GM12873 (cell line): Measurements from ENCODE around the gene MARK3.

Source experiments
- TF ChIP-seq, protein P1 (sequence below): IDR thresholded peaks from 2 replicates; pipeline ENCODE4 v1.5.1; 2012; ENCODE audit warnings: low read depth, mild to moderate bottlenecking, moderate library complexity, low read length, control low read depth; ENCODE audit not compliant: insufficient read depth; ENCODE audit errors: missing control alignments

MARK3 gene

DNA sequence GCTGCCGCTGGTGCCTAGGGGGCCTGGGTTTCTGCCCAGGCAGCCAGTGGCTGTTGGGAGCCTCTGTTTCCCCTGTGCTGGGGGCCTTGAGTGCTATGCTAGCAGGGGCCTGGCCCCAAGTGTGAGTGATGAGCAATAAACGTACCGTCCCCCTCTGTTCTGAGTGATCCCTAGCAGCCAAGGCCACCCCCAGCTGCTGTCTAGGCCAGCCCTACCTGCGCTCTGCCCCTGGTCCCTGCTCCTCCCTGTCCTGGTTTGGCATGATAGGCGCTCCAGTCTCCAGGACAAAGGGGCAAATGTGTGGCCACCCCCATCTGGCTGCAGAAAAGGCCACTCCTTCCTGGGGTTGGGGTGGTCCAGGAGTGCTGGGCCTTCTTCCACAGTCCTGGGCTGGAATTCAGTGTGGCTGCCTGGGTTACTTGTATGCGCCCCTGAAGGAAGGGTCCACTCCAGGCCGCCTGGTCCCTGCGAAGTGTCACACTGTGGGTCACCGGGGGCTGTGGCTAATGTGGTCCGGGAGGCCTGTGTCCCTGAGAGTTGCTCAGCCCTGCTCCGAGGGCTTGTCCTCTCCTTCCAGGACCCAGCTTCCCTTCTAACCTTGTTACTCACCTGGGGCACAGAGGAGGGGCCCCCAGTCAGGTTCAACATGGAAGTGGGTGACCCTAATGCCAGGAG lies 150.8 kb downstream of the MARK3 start:
- TF ChIP-seq, protein P1, sequence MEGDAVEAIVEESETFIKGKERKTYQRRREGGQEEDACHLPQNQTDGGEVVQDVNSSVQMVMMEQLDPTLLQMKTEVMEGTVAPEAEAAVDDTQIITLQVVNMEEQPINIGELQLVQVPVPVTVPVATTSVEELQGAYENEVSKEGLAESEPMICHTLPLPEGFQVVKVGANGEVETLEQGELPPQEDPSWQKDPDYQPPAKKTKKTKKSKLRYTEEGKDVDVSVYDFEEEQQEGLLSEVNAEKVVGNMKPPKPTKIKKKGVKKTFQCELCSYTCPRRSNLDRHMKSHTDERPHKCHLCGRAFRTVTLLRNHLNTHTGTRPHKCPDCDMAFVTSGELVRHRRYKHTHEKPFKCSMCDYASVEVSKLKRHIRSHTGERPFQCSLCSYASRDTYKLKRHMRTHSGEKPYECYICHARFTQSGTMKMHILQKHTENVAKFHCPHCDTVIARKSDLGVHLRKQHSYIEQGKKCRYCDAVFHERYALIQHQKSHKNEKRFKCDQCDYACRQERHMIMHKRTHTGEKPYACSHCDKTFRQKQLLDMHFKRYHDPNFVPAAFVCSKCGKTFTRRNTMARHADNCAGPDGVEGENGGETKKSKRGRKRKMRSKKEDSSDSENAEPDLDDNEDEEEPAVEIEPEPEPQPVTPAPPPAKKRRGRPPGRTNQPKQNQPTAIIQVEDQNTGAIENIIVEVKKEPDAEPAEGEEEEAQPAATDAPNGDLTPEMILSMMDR, result no peak

DNA sequence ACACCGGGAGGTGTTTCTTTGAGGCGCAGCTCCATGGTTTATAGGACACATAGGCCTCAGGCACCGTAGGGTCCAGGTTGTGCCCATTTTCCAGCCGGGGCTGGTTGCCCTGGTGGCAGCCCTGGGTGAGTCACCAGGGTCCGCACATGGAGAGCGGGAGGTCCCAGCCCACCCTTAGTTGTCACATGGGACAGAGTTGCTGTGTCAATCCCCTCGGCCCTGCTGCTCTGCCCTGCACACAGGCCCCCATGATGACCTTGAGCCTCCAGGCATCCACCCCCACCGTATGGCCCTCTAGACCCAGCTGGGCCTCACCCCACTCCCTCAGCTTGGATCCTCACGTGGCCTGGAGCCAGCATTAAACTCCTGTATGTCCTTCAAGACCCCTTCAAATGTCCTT lies 151.5 kb downstream of the MARK3 start:
- TF ChIP-seq, protein P1, result no peak

DNA sequence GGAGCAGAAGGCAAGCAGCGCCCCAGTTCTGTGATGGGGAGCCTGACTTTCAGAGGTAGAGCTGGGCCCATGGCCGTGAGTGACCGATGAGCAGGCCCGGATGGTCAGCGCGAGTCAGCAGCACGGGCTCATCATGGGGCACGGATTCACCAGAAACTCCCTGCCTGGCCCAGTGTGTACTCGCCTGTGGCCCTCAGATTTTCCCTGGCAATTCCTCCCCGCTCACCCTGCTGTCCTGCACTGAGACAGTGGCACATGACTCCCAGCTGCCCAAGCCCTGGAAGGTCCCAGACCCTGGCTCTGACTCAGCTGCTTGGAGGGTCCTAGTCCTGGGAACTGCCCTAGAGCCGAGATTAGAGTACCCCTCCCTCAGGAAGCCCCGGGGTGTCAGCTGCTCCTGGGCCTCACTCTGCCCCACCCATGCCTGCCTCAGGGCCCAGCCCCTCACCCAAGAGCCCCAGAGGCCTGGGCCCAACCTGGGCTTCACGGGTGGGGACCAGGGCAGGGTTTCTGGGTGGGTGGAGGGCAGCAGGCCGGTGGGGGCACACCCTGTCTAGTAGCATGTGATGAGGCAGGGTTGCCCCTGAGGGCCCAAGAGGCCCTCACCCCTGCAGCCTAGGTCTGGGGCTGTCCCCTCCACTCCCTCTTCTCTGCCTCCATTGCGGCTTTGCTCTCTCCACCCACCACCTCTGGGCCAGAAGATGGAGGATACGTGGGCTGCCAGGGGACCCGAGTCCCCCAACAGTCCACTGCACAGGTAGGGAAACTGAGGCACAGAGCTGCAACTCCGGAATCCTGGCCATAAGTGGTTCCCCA lies 152.2 kb downstream of the MARK3 start:
- TF ChIP-seq, protein P1, result no peak

DNA sequence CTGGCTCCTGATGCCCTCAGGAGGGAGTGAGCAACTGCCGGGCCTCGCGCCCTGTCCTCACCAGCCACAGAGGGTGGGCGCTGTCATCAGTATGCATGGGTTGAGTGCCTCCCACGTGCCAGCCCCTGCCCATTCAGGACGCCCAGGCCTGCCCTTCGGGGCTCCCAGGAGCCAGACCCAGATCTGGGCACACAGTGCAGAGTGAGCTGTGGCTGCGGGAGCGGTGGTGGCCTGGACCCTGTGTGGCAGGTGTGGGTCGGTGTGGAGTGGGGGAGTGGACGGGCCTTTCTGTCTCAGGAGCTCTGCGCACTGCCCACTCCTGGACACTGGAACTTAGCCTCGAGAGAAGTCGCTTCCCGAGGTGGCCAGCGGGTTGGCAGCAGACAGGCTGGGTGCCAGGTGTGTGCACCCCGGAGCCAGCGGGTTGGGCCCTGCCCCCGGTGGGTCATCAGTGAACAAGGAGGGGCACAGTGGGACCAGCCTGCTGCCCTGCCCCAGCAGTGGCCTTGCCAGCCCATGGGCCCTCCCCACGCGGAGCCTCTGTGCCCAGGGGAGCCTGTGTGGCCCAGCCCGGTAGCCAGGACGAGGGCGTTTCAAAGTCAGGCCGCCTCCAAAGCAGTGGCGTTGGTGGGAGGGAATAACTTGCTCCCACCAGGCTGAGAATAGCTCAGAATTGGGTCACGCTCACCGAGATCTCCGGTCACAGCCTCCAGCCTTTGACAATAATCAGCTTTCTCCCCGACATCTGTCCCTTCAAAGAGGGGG lies 153.3 kb downstream of the MARK3 start:
- TF ChIP-seq, protein P1, result no peak

DNA sequence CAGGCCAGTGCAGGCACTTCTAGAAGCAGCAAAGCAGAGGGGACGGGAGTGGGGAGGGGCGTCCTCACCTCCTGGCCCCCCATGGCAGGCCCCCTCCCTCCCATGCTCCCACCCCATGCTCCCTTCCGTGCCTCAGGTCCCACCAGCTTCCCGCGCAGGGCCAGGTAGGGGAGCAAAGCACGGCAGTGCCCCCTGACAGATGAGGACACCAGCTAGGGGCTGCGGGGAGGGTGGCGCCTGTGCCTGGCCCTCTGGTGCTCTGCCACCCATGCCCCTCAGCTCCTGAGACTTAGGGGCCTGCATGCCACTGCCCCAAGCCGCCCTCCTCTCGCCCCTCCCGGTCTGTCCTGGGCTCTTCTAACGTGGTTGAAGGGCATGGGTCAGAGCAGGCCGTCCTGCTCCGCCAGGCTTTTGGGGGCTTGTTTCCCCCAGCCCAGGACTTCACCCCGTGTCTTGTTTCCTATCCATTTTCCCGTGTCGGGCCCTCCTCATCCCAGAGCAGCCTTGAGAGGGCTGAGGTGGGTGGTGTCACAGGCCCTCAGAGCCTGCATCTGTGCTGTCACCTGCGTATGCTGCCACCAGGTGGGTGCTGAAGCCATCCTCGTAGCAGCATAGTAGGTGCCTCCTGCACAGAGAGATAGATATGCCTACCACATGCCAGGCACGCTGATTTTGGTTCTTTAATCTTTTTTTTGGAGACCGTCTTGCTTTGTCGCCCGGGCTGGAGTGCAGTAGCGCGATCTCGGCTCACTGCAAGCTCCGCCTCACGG lies 154.0 kb downstream of the MARK3 start:
- TF ChIP-seq, protein P1, result no peak

DNA sequence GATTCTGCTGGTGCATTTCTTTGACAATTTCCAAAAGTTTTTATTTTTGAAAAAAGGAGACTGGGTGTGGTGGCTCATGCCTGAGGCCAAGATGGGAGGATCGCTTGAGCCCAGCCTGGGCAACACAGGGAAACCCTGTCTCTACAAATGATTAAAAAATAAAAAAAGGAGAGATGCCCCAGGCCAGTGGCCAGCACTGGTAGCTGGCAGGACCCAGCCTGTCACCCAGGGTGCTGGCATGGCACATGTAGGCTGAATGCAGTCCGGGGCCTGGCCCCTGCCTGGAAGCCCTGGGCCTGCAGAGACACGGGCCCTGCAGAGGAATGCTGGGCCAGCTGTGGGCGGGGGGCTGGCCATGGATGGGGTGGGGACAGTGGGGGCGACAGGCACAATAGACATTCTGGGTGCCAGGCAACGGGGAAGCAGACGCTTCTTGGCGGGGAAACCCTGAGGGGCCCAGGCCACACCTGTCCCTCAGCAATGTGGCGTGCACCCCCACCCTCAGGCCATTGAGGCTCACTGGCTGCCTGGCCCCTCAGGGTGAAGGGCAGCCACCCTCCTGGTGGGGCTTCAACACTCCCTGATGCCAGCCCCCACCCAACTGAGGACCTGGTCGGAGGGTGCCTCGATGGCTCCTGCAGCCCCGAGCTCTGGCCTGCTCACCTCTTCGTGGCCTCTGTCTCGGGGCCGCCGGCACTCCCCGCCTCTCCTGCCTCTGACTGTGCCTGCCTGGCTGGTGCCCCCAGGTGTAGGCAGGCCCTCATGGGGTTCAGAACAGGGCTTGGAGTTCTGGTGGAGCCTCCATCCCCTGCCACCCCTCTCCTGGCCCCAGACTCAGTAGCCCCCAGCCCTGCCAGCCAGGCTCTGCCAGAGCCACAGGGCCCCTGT lies 155.8 kb downstream of the MARK3 start:
- TF ChIP-seq, protein P1, result no peak
